ENCODE measurements around the gene TACC3.

GRCh38 chr4:1775731-1776500 is 54.6 kb downstream of the TACC3 start:
- TF ChIP-seq RAD21 (IDR thresholded peaks at IDR 0.05 in 1 of 2, conservative IDR thresholded peaks at IDR 0.05 in 1 of 2; ENCODE audit: low read depth in 2 of 2, low read length in 2 of 2) (no peak), CTCF (IDR thresholded peaks at IDR 0.05; ENCODE audit: control extremely low read depth in 1 of 3, insufficient read depth in 1 of 3, low read depth in 1 of 3, low read length in 3 of 3) (no peak), POLR2AphosphoS5 (IDR thresholded peaks at IDR 0.05; ENCODE audit: low read depth, low read length) (no peak), CHD1 (IDR thresholded peaks at IDR 0.05; ENCODE audit: low read depth, low read length) (no peak), USF2 (IDR thresholded peaks at IDR 0.05; ENCODE audit: low read length) (no peak)
